ENCODE data around the gene NLRP6. TPM values are rescaled to one million over a fixed set of nuclear protein-coding genes. Genes with fewer than 3 reads are reported as not detected.
"Not testable (repeated sequence)": the region's sequence is repeated elsewhere in the genome, so short reads cannot be mapped to it uniquely, and the experiment has no call there.

NLRP6 gene
- total RNA-seq, 1 donor from 2014 or later: not detected

DNA sequence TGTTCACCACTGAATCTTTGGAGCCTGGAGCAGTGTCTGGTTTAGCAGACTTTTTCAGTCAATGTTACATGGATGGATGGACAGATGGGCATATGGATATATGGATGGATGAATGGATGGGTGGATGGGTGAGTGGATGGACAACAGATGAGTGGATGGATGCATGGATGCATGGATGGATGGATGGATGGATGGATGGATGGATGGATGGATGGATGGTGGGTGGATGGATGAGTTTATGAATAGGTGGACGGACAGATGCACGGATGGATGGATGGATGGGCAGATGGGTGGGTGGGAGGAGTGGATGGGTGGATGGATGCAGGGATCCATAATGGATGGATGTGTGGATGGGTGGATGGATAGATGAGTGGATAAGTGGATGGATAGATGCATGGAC is 22.4 kb upstream of the NLRP6 start:
- no peak for DNase-seq (ENCODE audit: low read depth)

- DNase-seq (ENCODE audit: low read depth): no peak
Measured at GRCh38 chr11:256952-257737, 21.1 kb upstream of the NLRP6 start.

GRCh38 chr11:257766-258493 is 20.3 kb upstream of the NLRP6 start:
- DNase-seq (ENCODE audit: low read depth): no peak

GRCh38 chr11:259413-259812 is 18.8 kb upstream of the NLRP6 start:
- no peak for DNase-seq (ENCODE audit: low read depth)

GRCh38 chr11:261624-262023 is 16.6 kb upstream of the NLRP6 start:
- DNase-seq (ENCODE audit: low read depth): no peak

- DNase-seq (ENCODE audit: low read depth): no peak
Measured at GRCh38 chr11:266676-267439, 11.3 kb upstream of the NLRP6 start.

- no peak for DNase-seq (ENCODE audit: low read depth)
Measured at GRCh38 chr11:267491-267994, 10.7 kb upstream of the NLRP6 start.

DNA sequence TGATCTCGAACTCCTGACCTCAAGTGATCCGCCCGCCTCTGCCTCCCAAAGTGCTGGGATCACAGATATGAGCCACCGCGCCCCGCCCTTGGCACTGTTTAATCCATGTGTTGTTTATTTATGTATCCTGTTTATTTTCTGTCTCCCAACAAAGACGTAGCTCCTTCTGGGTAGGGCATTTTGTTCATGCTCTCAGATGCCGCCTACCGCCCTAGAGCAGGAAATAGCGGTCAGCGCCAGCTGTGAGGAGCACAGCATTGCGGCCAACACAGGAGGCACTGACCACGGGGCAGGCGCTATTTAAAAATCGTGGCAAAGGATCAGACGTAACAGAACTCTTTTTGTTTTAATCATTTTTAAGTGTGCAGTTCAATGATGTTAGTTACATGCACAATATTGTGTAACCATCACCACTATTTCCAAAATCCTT is 9.5 kb upstream of the NLRP6 start:
- DNase-seq (ENCODE audit: low read depth): not testable (repeated sequence)

DNA sequence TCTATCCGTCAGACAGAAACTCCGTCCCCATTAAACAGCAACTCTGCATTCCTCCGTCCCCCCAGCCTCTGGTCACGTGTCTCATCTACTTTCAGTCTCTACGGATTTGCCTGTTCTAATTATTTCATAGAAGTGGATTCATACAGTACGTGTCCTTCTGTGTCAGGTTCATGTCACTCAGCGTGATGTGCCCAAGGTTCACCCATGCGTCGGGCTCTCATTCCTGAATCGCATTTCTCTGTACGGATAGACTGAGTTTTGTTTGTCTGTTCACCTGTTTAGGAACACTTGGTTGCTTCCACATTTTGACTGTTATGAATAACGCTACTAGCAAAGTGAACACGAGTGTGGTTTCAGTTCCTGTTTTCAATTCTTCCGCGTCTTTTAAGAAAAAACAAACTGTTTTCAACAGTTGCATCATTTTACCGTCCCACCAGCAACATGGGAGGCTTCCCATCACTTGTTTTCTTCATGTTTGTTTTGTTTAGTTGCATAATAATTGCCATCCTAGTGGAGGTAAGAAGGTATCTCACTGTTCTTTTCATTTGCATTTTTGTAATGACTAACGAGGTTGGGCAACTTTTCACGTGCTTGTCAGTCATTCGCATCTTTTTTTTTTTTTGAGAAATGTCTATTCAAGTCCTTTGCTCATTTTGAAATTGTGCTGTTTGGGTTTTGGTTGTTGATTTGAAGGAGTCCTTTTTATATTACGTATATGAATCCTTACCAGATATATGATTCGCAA is 8.9 kb upstream of the NLRP6 start:
- peak; percentile 35 for DNase-seq (ENCODE audit: low read depth)

- DNase-seq (ENCODE audit: low read depth): no peak
Measured at GRCh38 chr11:270451-271318, 7.5 kb upstream of the NLRP6 start.

- DNase-seq (ENCODE audit: low read depth): no peak
Measured at GRCh38 chr11:271319-271715, 6.9 kb upstream of the NLRP6 start.

DNA sequence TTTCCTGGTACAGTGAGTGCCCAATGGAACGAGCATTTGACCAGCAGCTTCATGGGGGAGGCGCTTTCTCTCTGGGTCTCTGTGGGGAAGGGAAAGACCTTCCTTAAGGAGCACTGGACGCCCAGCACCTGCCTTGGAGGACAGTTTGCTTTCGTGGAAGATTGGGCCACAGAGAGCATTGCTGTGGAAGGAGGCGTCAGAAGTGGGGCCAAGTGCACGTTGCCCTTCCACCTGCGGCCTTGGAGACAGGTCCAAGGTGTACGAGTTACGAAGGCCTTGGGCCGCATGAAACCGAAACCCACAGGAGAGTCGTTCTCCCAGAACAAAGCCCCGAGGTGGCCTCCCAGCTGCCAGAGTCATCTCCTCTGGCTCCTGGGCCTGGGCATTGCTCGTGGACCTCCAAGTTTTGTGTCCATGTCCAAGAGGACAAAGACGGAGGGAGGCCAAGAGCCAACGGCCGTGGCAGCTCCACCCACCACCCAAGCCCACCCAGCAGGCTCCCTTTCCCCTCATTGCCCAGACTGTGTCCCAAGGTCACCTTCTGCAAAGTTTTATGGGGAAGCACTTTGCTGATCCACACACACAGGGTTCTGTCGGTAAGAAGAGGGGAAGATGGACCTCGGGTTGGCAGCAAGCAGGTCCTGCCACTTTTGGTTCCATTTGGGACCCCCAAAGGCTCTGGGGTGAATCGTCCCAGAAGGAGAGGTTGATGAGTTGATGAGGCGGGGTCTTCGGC is 5.8 kb upstream of the NLRP6 start:
- no peak for DNase-seq (ENCODE audit: low read depth)

DNA sequence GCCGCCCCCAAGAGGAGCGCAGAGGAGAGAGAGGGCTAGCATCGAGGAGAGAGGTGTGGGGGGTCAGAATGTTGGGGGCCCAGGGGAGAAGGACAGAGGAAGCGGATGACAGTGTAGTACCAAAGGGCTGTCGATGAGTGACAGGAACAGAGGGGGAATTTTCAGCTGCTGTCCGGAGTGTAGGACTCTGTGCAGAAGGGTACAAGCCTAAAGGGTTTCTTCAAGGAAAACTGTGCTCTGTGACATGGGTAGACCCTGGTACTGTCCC is 5.3 kb upstream of the NLRP6 start:
- no peak for DNase-seq (ENCODE audit: low read depth)

DNA sequence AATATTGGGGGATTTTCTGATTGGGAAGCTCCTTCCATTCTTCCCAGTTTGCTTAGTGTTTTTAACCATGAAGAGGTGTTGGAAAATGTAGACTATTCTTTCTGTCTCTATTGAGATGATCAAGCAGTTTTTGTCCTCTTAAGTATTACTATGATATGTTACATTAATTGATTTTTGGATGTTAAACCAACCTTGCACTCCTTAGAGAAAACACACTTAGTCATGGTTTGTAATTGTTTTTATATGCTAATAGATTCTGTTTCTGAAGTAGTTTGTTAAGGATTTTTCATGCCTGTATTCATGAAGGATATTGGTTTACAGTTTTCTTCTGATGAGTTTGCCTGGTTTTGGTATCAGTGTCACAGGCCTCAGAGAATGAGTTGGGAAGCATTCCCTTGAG is 2.0 kb upstream of the NLRP6 start:
- DNase-seq (ENCODE audit: low read depth): no peak

DNA sequence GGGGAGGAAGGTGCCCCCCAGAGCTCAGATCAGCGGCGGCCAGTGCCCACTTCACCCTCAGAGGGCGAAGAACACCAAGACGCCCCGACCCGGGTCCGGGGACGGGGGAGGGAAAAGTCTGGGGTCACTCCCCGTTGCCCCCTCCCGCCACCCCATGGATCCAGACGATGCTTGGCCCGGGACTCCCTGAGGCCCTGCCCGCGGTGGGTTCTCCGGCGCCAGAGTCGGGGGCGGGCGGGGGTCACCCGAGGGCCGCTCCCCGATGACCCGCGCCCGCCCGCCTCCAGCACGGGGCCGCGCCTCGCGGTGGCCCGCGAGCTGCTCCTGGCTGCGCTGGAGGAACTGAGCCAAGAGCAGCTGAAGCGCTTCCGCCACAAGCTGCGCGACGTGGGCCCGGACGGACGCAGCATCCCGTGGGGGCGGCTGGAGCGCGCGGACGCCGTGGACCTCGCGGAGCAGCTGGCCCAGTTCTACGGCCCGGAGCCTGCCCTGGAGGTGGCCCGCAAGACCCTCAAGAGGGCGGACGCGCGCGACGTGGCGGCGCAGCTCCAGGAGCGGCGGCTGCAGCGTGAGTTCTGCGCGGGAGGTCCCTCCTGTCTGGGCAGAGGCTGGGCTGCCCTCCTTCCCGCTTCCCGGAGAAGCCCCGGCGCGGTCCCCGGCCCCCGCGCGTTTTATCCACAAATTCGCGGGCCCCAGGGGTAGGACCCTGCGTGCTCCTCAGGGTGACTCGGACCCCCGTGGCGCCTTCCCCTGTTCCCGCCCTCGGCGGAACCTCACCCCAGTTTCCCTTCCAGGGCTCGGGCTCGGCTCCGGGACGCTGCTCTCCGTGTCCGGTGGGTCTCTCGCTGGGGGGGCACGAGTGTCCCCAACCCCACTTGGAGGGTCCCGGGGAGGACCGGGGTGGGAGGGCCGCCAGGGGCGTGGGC is 1.1 kb downstream of the NLRP6 start:
- DNase-seq (ENCODE audit: low read depth): no peak

- DNase-seq (ENCODE audit: low read depth): peak; percentile 3
Measured at GRCh38 chr11:279966-280705, 1.9 kb downstream of the NLRP6 start.

DNA sequence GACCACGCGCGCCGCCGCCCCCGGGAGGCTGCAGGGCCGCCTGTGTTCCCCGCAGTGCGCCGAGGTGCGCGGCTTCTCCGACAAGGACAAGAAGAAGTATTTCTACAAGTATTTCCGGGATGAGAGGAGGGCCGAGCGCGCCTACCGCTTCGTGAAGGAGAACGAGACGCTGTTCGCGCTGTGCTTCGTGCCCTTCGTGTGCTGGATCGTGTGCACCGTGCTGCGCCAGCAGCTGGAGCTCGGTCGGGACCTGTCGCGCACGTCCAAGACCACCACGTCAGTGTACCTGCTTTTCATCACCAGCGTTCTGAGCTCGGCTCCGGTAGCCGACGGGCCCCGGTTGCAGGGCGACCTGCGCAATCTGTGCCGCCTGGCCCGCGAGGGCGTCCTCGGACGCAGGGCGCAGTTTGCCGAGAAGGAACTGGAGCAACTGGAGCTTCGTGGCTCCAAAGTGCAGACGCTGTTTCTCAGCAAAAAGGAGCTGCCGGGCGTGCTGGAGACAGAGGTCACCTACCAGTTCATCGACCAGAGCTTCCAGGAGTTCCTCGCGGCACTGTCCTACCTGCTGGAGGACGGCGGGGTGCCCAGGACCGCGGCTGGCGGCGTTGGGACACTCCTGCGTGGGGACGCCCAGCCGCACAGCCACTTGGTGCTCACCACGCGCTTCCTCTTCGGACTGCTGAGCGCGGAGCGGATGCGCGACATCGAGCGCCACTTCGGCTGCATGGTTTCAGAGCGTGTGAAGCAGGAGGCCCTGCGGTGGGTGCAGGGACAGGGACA is 2.7 kb downstream of the NLRP6 start:
- no peak for DNase-seq (ENCODE audit: low read depth)
